Gastrocnemius medialis (tissue), 4 donors: ENCODE measurements around the gene SHANK3.

Experiments
- CTCF ChIP-seq, 5 experiments: fragments of 450-650 bp in 3 of 5; fragments of 200-600 bp in 2 of 5; sonication (generic) in 2 of 5; IDR thresholded peaks in 4 of 5; conservative IDR thresholded peaks in 1 of 5; 1 replicate in 4 of 5; 2 replicates in 1 of 5; pipeline ENCODE4 v1.5.1; 2016 to 2019; ENCODE audit warnings: antibody characterized with exemption in 5 of 5, mild to moderate bottlenecking in 3 of 5, moderate library complexity in 3 of 5
- POLR2A ChIP-seq, 2 donors: fragments of 450-650 bp; IDR thresholded peaks; one replicate each; pipeline ENCODE4 v1.6.1; 2017; ENCODE audit warnings: antibody characterized with exemption in 2 of 2, mild to moderate bottlenecking in 2 of 2, moderate library complexity in 2 of 2

DNA sequence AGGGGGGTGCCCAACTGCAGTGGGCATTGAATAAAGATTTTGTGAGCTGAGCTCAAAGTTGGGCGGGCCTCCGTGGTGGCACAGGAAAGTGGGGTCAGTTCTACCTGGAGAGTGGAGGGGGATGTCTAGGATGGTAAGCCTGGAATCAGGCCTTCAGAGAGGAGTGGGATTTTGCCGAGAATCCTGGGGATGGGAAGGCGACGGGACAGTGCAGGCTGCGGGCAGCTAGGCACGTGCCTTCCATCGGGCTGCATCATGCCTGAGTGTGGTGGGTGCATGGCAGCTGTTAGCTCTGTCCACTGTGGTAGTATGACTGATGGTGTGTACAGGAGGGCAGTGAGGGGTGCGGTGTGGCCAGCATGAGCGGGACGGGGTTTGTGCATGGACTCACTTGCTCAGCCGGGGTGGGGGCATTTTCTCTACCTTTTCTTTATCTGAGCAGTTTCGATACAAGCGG lies 3.6 kb downstream of the SHANK3 start:
- TF ChIP-seq POLR2A (IDR thresholded peaks at IDR 0.05), result no peak
- TF ChIP-seq CTCF (IDR thresholded peaks at IDR 0.05 in 4 of 5, conservative IDR thresholded peaks at IDR 0.05 in 1 of 5), result no peak
